IPS-15b (cell line): Measurements from ENCODE around the gene CROCC.
"Not testable (repeated sequence)": the region's sequence is repeated elsewhere in the genome, so short reads cannot be mapped to it uniquely, and the experiment has no call there.

Source experiments
- H3K27me3 ChIP-seq: one replicate; pipeline ENCODE4 v1.6.1; 2013; ENCODE audit warnings: low read length; ENCODE audit not compliant: control insufficient read depth, insufficient read depth
- H3K36me3 ChIP-seq: one replicate; pipeline ENCODE4 v1.6.1; 2013; ENCODE audit warnings: low read length; ENCODE audit not compliant: control insufficient read depth, insufficient read depth
- H3K4me1 ChIP-seq: one replicate; pipeline ENCODE4 v1.6.1; 2013; ENCODE audit warnings: mild to moderate bottlenecking, low read length; ENCODE audit not compliant: control insufficient read depth, insufficient read depth
- H3K4me3 ChIP-seq: one replicate; pipeline ENCODE4 v1.5.1; 2013; ENCODE audit warnings: low read depth, low read length
- H3K9ac ChIP-seq: one replicate; pipeline ENCODE4 v1.6.1; 2013; ENCODE audit warnings: low read depth, mild to moderate bottlenecking, low read length
- H3K9me3 ChIP-seq: one replicate; pipeline ENCODE4 v1.6.1; 2013; ENCODE audit warnings: mild to moderate bottlenecking, low read length; ENCODE audit not compliant: control insufficient read depth, insufficient read depth

Gene CROCC

DNA sequence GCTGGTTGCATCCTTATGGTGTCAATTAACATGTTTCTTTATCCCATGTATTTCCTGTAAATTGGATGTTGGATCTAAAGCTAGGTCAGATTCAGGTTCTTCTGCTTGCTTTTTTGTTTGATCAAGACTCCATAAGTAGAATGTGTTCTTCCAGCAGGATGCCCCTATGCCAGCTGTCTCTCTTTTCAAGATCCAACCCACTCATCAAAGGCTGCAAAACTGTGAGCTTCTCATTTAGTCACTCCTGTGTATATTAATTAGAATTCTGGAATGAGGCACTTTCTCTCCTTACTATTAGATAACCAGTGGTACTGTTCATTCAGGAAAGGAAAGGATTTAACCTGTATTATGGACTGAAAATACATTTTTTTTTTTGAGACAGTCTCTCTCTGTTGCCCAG lies 12.2 kb downstream of the CROCC start:
- H3K36me3 ChIP-seq: peaks cover 12% of the 10 kb centered on the region
- H3K27me3 ChIP-seq, H3K9me3 ChIP-seq, H3K4me1 ChIP-seq, H3K4me3 ChIP-seq, H3K9ac ChIP-seq: not testable (repeated sequence)

DNA sequence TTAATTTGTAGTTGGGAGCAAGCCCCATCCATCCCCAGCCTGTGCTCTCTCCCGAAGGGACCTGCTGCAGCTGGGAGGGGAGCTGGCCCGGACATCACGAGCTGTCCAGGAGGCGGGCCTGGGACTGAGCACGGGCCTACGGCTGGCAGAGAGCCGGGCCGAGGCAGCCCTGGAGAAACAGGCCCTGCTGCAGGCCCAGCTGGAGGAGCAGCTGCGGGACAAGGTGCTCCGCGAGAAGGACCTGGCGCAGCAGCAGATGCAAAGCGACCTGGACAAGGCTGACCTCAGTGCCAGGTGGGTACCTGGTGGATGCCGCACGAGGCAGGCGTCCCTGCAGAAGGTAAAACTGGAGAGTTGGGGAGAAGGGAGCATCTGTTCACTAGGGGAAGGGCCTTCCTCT lies 14.8 kb downstream of the CROCC start:
- peaks cover 12% of the 10 kb centered on the region for H3K36me3 ChIP-seq
- H3K4me1 ChIP-seq, H3K27me3 ChIP-seq, H3K9ac ChIP-seq, H3K9me3 ChIP-seq, H3K4me3 ChIP-seq: not testable (repeated sequence)

DNA sequence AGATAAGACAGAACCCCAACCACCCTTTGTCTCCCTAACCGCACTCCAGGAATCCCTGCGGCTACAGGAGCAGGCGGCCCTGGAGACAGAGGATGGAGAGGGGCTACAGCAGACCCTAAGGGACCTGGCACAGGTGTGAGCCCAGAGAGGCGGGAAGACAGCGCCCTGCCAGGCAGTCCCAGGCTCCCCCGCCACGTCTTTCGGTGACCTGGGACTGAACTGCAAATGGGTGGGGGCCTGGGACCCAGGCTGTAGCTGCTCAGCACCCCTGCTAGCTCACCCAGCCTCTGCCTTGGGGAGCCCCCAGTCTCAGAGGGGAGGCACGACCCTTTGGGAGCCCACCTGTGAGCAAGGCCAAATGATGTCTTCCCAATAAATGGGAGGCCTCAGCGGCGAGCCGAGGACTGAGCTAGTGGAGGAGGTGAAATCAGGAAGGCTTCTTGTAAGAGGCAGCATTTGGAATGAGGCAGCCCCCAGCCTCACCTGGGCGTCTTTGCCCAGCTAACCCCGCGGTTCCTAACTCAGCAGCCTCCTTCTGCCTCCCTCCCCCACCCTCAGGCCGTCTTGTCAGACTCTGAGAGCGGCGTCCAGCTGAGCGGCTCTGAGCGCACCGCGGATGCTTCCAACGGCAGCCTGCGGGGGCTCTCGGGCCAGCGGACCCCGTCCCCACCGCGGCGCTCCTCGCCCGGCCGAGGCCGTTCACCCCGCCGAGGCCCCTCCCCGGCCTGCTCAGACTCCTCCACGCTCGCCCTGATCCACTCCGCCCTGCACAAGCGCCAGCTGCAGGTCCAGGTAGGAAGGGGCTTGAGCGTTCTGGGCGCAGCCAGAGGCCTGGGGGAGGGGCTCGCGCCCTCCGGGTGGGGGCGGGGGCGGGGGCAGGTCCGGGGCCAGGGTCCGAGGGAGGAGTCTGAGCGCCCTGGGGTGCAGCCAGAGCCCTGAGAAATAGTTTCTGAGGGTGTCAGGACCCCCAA lies 16.9 kb downstream of the CROCC start:
- peaks cover 19% of the 10 kb centered on the region for H3K36me3 ChIP-seq
- peak overlapping the region; percentile 48 for H3K4me3 ChIP-seq
- peaks cover 2% of the 10 kb centered on the region for H3K4me1 ChIP-seq
- H3K27me3 ChIP-seq: no peaks in the 10 kb centered on the region
- no peaks in the 10 kb centered on the region for H3K9me3 ChIP-seq
- no peak overlapping the region for H3K9ac ChIP-seq

DNA sequence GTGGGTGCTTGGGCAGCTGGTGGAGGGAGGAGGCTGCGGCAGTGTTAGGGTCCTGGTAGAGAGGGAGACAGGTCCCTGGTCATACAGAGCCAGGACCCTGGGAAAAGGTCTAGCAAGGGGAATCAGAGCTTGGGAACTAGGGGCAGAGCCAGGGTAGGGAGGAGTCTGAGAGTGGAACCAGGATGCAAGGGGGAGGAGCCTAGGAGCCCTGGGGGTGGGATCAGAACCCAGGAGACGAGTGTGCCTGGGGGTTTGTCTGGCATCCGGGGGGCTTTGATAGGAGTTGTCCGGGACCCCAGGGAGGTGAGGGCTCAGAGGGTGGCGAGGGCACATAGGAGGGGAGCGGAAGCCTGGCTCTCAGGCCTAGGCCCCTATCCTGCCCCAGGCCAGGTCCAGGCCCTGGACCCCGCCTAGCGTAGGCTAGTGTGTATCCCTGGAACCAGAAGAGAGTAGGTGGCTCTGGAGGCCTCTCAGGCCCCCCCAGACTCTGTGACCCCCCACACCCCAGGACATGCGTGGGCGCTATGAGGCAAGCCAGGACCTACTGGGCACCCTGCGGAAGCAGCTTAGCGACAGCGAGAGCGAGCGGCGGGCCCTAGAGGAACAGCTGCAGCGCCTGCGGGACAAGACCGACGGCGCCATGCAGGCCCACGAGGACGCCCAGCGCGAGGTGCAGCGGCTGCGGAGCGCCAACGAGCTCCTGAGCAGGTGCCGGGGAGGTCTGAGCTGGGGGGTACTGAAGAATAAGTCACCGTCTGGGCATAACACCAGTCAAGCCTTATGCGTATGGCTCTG lies 17.9 kb downstream of the CROCC start:
- H3K27me3 ChIP-seq, H3K9me3 ChIP-seq, H3K9ac ChIP-seq, H3K4me1 ChIP-seq: not testable (repeated sequence)
- H3K36me3 ChIP-seq: peaks cover 25% of the 10 kb centered on the region
- H3K4me3 ChIP-seq: peak overlapping the region; percentile 22

DNA sequence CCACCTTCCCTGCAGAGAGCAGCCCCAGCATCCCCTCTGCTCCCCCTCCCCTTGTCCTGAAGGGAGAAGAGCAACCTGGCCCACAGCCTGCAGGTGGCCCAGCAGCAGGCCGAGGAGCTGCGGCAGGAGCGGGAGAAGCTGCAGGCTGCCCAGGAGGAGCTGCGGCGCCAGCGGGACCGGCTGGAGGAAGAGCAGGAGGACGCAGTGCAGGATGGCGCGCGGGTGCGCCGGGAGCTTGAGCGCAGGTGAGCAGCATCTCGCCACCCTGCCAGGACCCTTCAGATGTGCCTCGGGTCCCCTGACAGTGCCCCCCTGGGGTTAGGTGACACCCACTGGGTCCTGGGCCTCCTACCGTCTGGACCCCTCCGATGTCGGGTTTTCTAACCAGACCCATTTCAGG lies 22.3 kb downstream of the CROCC start:
- Histone ChIP-seq H3K9ac (no peak overlapping the region), H3K9me3 (no peaks in the 10 kb centered on the region), H3K4me1 (no peaks in the 10 kb centered on the region), H3K36me3 (peaks cover 21% of the 10 kb centered on the region), H3K4me3 (no peak overlapping the region), H3K27me3 (no peaks in the 10 kb centered on the region)

DNA sequence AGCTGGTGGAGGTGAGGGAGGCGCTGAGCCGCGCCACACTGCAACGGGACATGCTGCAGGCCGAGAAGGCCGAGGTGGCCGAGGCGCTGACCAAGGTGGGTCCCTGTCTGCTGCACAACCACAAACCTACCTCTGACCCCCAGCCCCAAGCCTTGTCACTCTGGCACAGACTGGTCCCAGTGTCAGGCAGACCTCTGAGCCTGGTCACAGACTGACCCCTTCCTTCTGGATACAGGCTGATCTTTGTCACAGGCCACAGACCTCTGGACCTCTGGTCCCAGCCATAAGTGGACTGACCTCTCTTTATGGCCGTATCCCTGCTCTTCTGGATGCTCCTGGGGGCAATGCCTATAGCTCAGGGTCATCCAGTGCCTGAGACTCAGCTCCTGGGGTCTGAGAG lies 23.8 kb downstream of the CROCC start:
- H3K36me3 ChIP-seq: peaks cover 25% of the 10 kb centered on the region

DNA sequence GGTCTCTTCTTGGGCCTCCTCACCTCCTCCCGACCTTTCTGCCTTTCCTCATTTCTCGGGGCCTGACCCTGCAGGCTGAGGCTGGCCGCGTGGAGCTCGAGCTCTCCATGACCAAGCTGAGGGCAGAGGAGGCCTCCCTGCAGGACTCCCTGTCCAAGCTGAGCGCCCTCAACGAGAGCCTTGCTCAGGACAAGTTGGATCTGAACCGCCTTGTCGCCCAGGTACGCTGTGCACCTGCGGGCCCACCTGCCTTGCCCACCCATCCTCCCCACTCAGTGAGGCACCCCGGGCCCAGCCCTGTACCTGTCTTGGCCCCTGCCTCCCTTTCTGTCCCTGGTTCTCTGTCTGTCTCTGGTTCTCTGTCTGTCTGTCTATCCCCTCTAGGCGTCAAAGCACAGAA lies 24.5 kb downstream of the CROCC start:
- H3K4me3 ChIP-seq, H3K9me3 ChIP-seq, H3K9ac ChIP-seq, H3K4me1 ChIP-seq, H3K27me3 ChIP-seq: not testable (repeated sequence)
- peaks cover 25% of the 10 kb centered on the region for H3K36me3 ChIP-seq

More for the DNA sequence above, 23.8 kb downstream of the CROCC start:
- H3K4me3 ChIP-seq, H3K4me1 ChIP-seq, H3K9me3 ChIP-seq, H3K27me3 ChIP-seq, H3K9ac ChIP-seq: not testable (repeated sequence)

DNA sequence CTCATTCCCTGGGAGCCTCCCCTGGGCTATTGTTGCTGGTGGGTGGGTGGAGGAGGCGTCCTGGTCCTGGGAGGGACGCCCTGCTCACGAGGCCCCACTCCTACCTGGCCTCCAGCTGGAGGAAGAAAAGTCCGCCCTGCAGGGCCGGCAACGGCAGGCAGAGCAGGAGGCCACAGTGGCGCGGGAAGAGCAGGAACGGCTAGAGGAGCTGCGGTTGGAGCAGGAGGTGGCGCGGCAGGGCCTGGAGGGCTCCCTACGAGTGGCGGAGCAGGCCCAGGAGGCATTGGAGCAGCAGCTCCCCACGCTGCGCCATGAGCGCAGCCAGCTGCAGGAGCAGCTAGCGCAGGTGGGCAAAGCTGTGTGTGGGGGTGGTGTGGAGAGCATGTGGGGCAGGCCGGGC lies 24.9 kb downstream of the CROCC start:
- H3K27me3 ChIP-seq: no peaks in the 10 kb centered on the region
- H3K4me1 ChIP-seq: no peaks in the 10 kb centered on the region
- H3K4me3 ChIP-seq: no peak overlapping the region
- H3K9me3 ChIP-seq: no peaks in the 10 kb centered on the region
- no peak overlapping the region for H3K9ac ChIP-seq
- H3K36me3 ChIP-seq: peaks cover 25% of the 10 kb centered on the region

DNA sequence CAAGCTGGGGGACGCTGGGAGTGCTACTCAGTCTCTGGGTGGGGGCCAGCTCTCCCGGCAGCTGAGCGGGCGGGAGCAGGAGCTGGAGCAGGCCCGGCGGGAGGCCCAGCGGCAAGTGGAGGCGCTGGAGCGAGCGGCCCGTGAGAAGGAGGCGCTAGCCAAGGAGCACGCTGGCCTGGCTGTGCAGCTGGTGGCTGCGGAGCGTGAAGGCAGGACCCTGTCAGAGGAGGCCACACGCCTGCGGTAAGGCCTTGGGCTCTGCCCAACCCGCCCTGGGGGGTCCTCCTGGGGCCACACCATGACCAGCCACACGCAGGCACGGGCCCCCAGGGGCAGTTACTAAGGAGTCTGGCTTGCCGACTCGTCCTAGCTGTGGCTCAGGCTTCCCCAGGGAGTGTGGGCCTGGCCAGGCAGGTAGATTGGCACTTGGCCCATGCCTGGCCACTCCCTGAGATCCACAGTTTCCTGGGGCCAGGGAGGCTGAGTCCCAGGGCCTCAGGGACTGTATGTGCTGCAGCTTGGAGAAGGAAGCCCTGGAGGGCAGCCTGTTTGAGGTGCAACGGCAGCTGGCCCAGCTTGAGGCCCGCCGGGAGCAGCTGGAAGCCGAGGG lies 26.7 kb downstream of the CROCC start:
- H3K4me3 ChIP-seq, H3K27me3 ChIP-seq, H3K9ac ChIP-seq, H3K9me3 ChIP-seq, H3K4me1 ChIP-seq: not testable (repeated sequence)
- H3K36me3 ChIP-seq: peaks cover 18% of the 10 kb centered on the region

DNA sequence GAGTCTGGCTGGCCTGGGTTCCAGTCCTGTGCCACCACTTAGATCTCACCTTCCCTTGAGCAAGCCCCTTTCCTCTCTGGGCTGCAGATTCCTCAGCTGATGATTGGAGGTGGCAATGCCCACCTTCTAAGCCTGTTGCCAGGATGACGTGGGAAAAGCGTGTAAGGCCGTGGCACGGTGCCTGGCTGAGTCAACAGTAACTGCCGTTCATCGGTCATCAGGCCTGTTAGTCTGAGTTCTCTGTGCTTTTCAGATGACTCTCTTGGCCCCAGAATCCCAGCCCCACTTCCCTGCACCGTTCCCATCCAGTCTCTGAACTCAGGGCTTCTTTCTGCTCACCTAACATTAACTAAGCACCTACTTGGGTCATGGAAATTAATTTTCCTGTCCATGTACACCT lies 27.3 kb downstream of the CROCC start:
- not testable (repeated sequence) for H3K4me3 ChIP-seq, H3K4me1 ChIP-seq, H3K9me3 ChIP-seq, H3K9ac ChIP-seq, H3K27me3 ChIP-seq
- peaks cover 14% of the 10 kb centered on the region for H3K36me3 ChIP-seq

DNA sequence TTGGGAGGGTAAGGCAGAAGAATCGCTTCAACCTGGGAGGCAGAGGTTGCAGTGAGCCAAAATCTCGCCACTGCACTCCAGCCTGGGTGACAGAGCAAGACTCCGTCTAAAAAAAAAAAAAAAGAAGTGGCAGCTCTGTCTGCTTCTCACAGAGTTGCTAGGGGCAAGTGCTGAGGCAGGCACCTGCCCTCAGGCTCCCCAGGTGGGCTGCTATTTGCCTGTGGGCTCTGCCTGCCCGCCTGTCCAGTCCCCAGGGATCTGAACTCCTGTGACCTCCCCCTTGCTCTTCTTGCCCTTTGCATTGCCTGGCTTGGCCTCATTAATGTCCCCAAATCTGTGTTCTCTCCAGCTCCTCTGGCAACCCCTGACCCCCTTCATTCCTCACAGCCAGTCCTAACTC lies 30.6 kb downstream of the CROCC start:
- H3K4me1 ChIP-seq, H3K9me3 ChIP-seq, H3K9ac ChIP-seq, H3K27me3 ChIP-seq, H3K4me3 ChIP-seq: not testable (repeated sequence)
- peaks cover 39% of the 10 kb centered on the region for H3K36me3 ChIP-seq
